Suppressor macrophage treated with lipopolysaccharide for 4 hours (primary cell): Measurements from ENCODE around the gene TICAM1.

Experiments
- DNase-seq: peaks from one replicate; pipeline ENCODE4 v3.0.0-alpha.2; 2020

TICAM1 gene

GRCh38 chr19:4768934-4769777, 62.4 kb downstream of the TICAM1 start:
- peak; percentile 79 for DNase-seq
